Stimulated activated CD4-positive, alpha-beta T cell treated with anti-CD3 and anti-CD28 coated beads, Interleukin-2, amount 100 ng/mL, for 4 hours (primary cell): Measurements from ENCODE around the gene LRP4.

ENCODE experiments used
- DNase-seq: peaks from one replicate; pipeline ENCODE4 v3.0.0-alpha.2; 2020; ENCODE audit warnings: low read depth

Gene LRP4

GRCh38 chr11:46918788-46919513 lies 601 bp upstream of the LRP4 start:
- DNase-seq = no peak

GRCh38 chr11:46917762-46918082 lies 628 bp downstream of the LRP4 start:
- DNase-seq = no peak

- DNase-seq = no peak
Measured at GRCh38 chr11:46917109-46917761, 1.1 kb downstream of the LRP4 start.

GRCh38 chr11:46916286-46917108 lies 1.9 kb downstream of the LRP4 start:
- DNase-seq = no peak

- no peak for DNase-seq
Measured at GRCh38 chr11:46914910-46915309, 3.4 kb downstream of the LRP4 start.

GRCh38 chr11:46914363-46914762 lies 4.0 kb downstream of the LRP4 start:
- DNase-seq = no peak

- no peak for DNase-seq
Measured at GRCh38 chr11:46913484-46913883, 4.9 kb downstream of the LRP4 start.

- no peak for DNase-seq
Measured at GRCh38 chr11:46912526-46913150, 5.7 kb downstream of the LRP4 start.

- DNase-seq = no peak
Measured at GRCh38 chr11:46907606-46908005, 10.7 kb downstream of the LRP4 start.

GRCh38 chr11:46906609-46907041 lies 11.7 kb downstream of the LRP4 start:
- DNase-seq = no peak

GRCh38 chr11:46905806-46906205 lies 12.5 kb downstream of the LRP4 start:
- DNase-seq = no peak

GRCh38 chr11:46903846-46904245 lies 14.5 kb downstream of the LRP4 start:
- no peak for DNase-seq

GRCh38 chr11:46902694-46903093 lies 15.7 kb downstream of the LRP4 start:
- no peak for DNase-seq

GRCh38 chr11:46901156-46901555 lies 17.2 kb downstream of the LRP4 start:
- no peak for DNase-seq

GRCh38 chr11:46900091-46900746 lies 18.1 kb downstream of the LRP4 start:
- no peak for DNase-seq

GRCh38 chr11:46899501-46900025 lies 18.8 kb downstream of the LRP4 start:
- DNase-seq = no peak

- DNase-seq = no peak
Measured at GRCh38 chr11:46898396-46899095, 19.8 kb downstream of the LRP4 start.

- DNase-seq = no peak
Measured at GRCh38 chr11:46896719-46897406, 21.5 kb downstream of the LRP4 start.

GRCh38 chr11:46895821-46896220 lies 22.5 kb downstream of the LRP4 start:
- no peak for DNase-seq

GRCh38 chr11:46894961-46895360 lies 23.4 kb downstream of the LRP4 start:
- no peak for DNase-seq

- no peak for DNase-seq
Measured at GRCh38 chr11:46894506-46894905, 23.8 kb downstream of the LRP4 start.
